ENCODE results near the gene PAX3. TPM values are rescaled to one million over a fixed set of nuclear protein-coding genes. Genes with fewer than 3 reads are reported as not detected.

The PAX3 gene
- total and polyA plus RNA-seq, 4 donors, result not detected

GRCh38 chr2:222300726-222301052 is 1.9 kb upstream of the PAX3 start:
- peaks cover 0 to 26% (median 8%) of the 10 kb centered on the region in 5 donors for H3K4me1 ChIP-seq (ENCODE audit: control insufficient read depth in 5 of 5, insufficient read depth in 5 of 5, low read length in 5 of 5)
- H3K27me3 ChIP-seq (ENCODE audit: control insufficient read depth in 3 of 3, insufficient read depth in 3 of 3, low read length in 2 of 3), result peaks cover 26 to 100% (median 96%) of the 10 kb centered on the region in 3 donors
- 5 to 6% methylated on average over 11 of the region's 11 CpGs for WGBS, 2 donors

GRCh38 chr2:222299906-222300725 is 1.3 kb upstream of the PAX3 start:
- peaks cover 0 to 24% (median 13%) of the 10 kb centered on the region in 5 donors for H3K4me1 ChIP-seq (ENCODE audit: control insufficient read depth in 5 of 5, insufficient read depth in 5 of 5, low read length in 5 of 5)
- H3K27me3 ChIP-seq (ENCODE audit: control insufficient read depth in 3 of 3, insufficient read depth in 3 of 3, low read length in 2 of 3), result peaks cover 26 to 100% (median 96%) of the 10 kb centered on the region in 3 donors
- DNase-seq, result no peak
- H3K36me3 ChIP-seq (ENCODE audit: control insufficient read depth in 4 of 4, insufficient read depth in 4 of 4, low read length in 4 of 4), result no peaks in the 10 kb centered on the region
- H3K9me3 ChIP-seq (ENCODE audit: control insufficient read depth in 4 of 4, insufficient read depth in 3 of 4, low read length in 3 of 4), result peaks cover 0 to 25% (median 0%) of the 10 kb centered on the region in 4 donors
- H3K4me3 ChIP-seq, result no peak overlapping the region
- TF ChIP-seq, protein P1, sequence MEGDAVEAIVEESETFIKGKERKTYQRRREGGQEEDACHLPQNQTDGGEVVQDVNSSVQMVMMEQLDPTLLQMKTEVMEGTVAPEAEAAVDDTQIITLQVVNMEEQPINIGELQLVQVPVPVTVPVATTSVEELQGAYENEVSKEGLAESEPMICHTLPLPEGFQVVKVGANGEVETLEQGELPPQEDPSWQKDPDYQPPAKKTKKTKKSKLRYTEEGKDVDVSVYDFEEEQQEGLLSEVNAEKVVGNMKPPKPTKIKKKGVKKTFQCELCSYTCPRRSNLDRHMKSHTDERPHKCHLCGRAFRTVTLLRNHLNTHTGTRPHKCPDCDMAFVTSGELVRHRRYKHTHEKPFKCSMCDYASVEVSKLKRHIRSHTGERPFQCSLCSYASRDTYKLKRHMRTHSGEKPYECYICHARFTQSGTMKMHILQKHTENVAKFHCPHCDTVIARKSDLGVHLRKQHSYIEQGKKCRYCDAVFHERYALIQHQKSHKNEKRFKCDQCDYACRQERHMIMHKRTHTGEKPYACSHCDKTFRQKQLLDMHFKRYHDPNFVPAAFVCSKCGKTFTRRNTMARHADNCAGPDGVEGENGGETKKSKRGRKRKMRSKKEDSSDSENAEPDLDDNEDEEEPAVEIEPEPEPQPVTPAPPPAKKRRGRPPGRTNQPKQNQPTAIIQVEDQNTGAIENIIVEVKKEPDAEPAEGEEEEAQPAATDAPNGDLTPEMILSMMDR (IDR thresholded peaks at IDR 0.05; ENCODE audit: control extremely low read depth, extremely low read depth), result no peak
- no peak overlapping the region for H3K9ac ChIP-seq (ENCODE audit: insufficient read depth in 1 of 2, low read length in 2 of 2)
- H3K27ac ChIP-seq (ENCODE audit: low read depth in 1 of 2, low read length in 1 of 2), result no peak overlapping the region
- ATAC-seq (ENCODE audit: insufficient read depth, low FRiP score), result no peak
- 6 to 8% methylated on average over 20 of the region's 20 CpGs for WGBS, 2 donors

More at GRCh38 chr2:222300726-222301052, 1.9 kb upstream of the PAX3 start:
- TF ChIP-seq, protein P1 (IDR thresholded peaks at IDR 0.05; ENCODE audit: control extremely low read depth, extremely low read depth), result no peak
- no peak for DNase-seq
- no peak overlapping the region for H3K27ac ChIP-seq (ENCODE audit: low read depth in 1 of 2, low read length in 1 of 2)
- ATAC-seq (ENCODE audit: insufficient read depth, low FRiP score), result no peak
- no peaks in the 10 kb centered on the region for H3K36me3 ChIP-seq (ENCODE audit: control insufficient read depth in 4 of 4, insufficient read depth in 4 of 4, low read length in 4 of 4)
- H3K9ac ChIP-seq (ENCODE audit: insufficient read depth in 1 of 2, low read length in 2 of 2), result no peak overlapping the region
- H3K9me3 ChIP-seq (ENCODE audit: control insufficient read depth in 4 of 4, insufficient read depth in 3 of 4, low read length in 3 of 4), result peaks cover 0 to 25% (median 0%) of the 10 kb centered on the region in 4 donors
- H3K4me3 ChIP-seq, result no peak overlapping the region

- WGBS, 2 donors, result 2 to 9% methylated on average over 16 of the region's 16 CpGs
- Histone ChIP-seq H3K4me3 (no peak overlapping the region), H3K9me3 (ENCODE audit: control insufficient read depth in 4 of 4, insufficient read depth in 3 of 4, low read length in 3 of 4) (peaks cover 0 to 27% (median 0%) of the 10 kb centered on the region in 4 donors), H3K27me3 (ENCODE audit: control insufficient read depth in 3 of 3, insufficient read depth in 3 of 3, low read length in 2 of 3) (peaks cover 21 to 100% (median 93%) of the 10 kb centered on the region in 3 donors), H3K27ac (ENCODE audit: low read depth in 1 of 2, low read length in 1 of 2) (no peak overlapping the region), H3K36me3 (ENCODE audit: control insufficient read depth in 4 of 4, insufficient read depth in 4 of 4, low read length in 4 of 4) (no peaks in the 10 kb centered on the region), H3K9ac (ENCODE audit: insufficient read depth in 1 of 2, low read length in 2 of 2) (no peak overlapping the region), H3K4me1 (ENCODE audit: control insufficient read depth in 5 of 5, insufficient read depth in 5 of 5, low read length in 5 of 5) (peaks cover 0 to 25% (median 15%) of the 10 kb centered on the region in 5 donors)
- DNase-seq (no peak), ATAC-seq (ENCODE audit: insufficient read depth, low FRiP score) (no peak)
- TF ChIP-seq, protein P1 (IDR thresholded peaks at IDR 0.05; ENCODE audit: control extremely low read depth, extremely low read depth), result no peak
Observed at GRCh38 chr2:222298001-222298310, 842 bp downstream of the PAX3 start.
